PC-3 (cell line): ENCODE measurements around the gene CHKA. TPM values are rescaled to one million over a fixed set of nuclear protein-coding genes. Genes with fewer than 3 reads are reported as not detected.

Experiments used
- ATAC-seq: fragments of 200-7000 bp; cut with Tn5 transposase; 2 replicates; pipeline ENCODE4 v1.9.1; 2020; ENCODE audit warnings: mild to moderate bottlenecking, moderate library complexity
- BruUV-seq: library from RNA; stranded (reverse); fragments of 400-500 nt; replicated peaks from 2 replicates; lab custom pipeline; 2021; lab: Mats Ljungman, UMichigan
- CTCF ChIA-PET: fragments of 300-600 bp; sonication (Branson Sonifier 250); formaldehyde crosslinking; loops from one replicate; lab custom pipeline; 2022; ENCODE audit warnings: antibody characterized with exemption; lab: Charles Lee
- POLR2A ChIA-PET: fragments of 300-600 bp; sonication (Branson Sonifier 250); formaldehyde crosslinking; loops from one replicate; lab custom pipeline; 2022; ENCODE audit warnings: antibody characterized with exemption; ENCODE audit not compliant: unreplicated experiment; lab: Charles Lee
- DNase-seq: peaks from one replicate; pipeline ENCODE4 v3.0.0-alpha.2; 2015
- H2AFZ ChIP-seq: fragments of 300-600 bp; sonication (generic); 2 replicates; pipeline ENCODE4 v1.6.0; 2016; ENCODE audit warnings: antibody characterized with exemption, low read length
- H3F3A ChIP-seq: fragments of 300-600 bp; sonication (generic); one replicate; pipeline ENCODE4 v1.6.0; 2017; ENCODE audit warnings: antibody characterized with exemption, low read length, control low read depth, mild to moderate bottlenecking; ENCODE audit not compliant: unreplicated experiment
- H3K27ac ChIP-seq: fragments of 300-600 bp; sonication (generic); 2 replicates; pipeline ENCODE4 v1.5.1; 2016; ENCODE audit warnings: mild to moderate bottlenecking, low read length
- H3K27me3 ChIP-seq: fragments of 300-600 bp; sonication (generic); 2 replicates; pipeline ENCODE4 v1.6.1; 2016; ENCODE audit warnings: low read length, mixed read lengths
- H3K36me3 ChIP-seq: fragments of 300-600 bp; sonication (generic); 2 replicates; pipeline ENCODE4 v1.6.1; 2016; ENCODE audit warnings: low read depth, mixed run types, low read length, mixed read lengths
- H3K4me1 ChIP-seq: fragments of 300-600 bp; sonication (generic); 2 replicates; pipeline ENCODE4 v1.5.1; 2016; ENCODE audit warnings: low read length; ENCODE audit not compliant: insufficient read depth
- H3K4me2 ChIP-seq: fragments of 300-600 bp; sonication (generic); 2 replicates; pipeline ENCODE4 v1.6.0; 2016; ENCODE audit warnings: low read length
- H3K4me3 ChIP-seq: fragments of 300-600 bp; sonication (generic); 2 replicates; pipeline ENCODE4 v1.5.1; 2016; ENCODE audit warnings: mild to moderate bottlenecking, low read length, mixed read lengths
- H3K79me2 ChIP-seq: fragments of 300-600 bp; sonication (generic); 2 replicates; pipeline ENCODE4 v1.6.1; 2017; ENCODE audit warnings: low read length, mixed read lengths
- H3K9ac ChIP-seq: fragments of 300-600 bp; sonication (generic); 2 replicates; pipeline ENCODE4 v1.6.0; 2016; ENCODE audit warnings: mild to moderate bottlenecking, low read length
- H3K9me2 ChIP-seq: fragments of 300-600 bp; sonication (generic); replicated peaks from 2 replicates; pipeline ENCODE4 v1.6.1; 2016; ENCODE audit warnings: mixed run types, low read length, mixed read lengths
- H3K9me3 ChIP-seq: fragments of 300-600 bp; sonication (generic); 2 replicates; pipeline ENCODE4 v1.6.1; 2016; ENCODE audit warnings: low read length, mixed read lengths
- H4K20me1 ChIP-seq: fragments of 300-600 bp; sonication (generic); 2 replicates; pipeline ENCODE4 v1.6.1; 2016; ENCODE audit warnings: low read length, mixed read lengths
- EZH2 ChIP-seq: fragments of 300-600 bp; sonication (generic); IDR thresholded peaks from one replicate; pipeline ENCODE4 v1.6.1; 2017; ENCODE audit warnings: antibody characterized with exemption, mild to moderate bottlenecking, low read length; ENCODE audit not compliant: unreplicated experiment
- EZH2phosphoT487 ChIP-seq: fragments of 300-600 bp; sonication (generic); IDR thresholded peaks from 2 replicates; pipeline ENCODE4 v1.6.1; 2018; ENCODE audit warnings: mild to moderate bottlenecking, antibody characterized with exemption, low read length, borderline replicate concordance
- intact Hi-C: fragments of 100-400 bp; cut with micrococcal nuclease; formaldehyde crosslinking; loops from 2 replicates; pipeline ENCODE4 v1.9.0; 2023
- total RNA-seq: library from RNA; depleted of rRNA; stranded (reverse); fragments of >200 nt; gene quantifications from 2 replicates; pipeline ENCODE4 v1.2.3, GENCODE V29; 2014
- TF ChIP-seq, protein P1 (sequence below): fragments of 300-600 bp; sonication (generic); conservative IDR thresholded peaks from 2 replicates; pipeline ENCODE4 v1.5.1; 2017; ENCODE audit warnings: antibody characterized with exemption, low read depth, mild to moderate bottlenecking, low read length

CHKA gene
- total RNA-seq, 1 experiment from 2014 or later, result 57.5 TPM

DNA sequence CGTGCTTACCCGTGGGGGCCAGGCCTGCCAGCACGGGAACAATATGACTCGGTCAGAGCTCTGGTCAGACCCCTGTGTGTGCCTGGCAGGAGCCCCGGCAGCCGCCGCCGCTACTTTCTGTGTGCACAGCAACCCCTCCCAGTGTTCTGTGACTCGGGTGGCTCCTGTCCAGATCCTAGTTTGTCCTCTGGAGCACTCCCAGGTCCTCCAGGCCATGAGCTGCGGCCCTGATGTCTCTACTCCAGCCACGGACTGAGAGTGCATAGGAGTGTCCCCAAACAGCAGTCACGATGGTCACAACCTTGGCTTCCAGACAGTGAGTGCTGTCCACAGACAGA lies 87.5 kb downstream of the CHKA start:
- H3K4me1 ChIP-seq, result peaks cover 35% of the 10 kb centered on the region

DNA sequence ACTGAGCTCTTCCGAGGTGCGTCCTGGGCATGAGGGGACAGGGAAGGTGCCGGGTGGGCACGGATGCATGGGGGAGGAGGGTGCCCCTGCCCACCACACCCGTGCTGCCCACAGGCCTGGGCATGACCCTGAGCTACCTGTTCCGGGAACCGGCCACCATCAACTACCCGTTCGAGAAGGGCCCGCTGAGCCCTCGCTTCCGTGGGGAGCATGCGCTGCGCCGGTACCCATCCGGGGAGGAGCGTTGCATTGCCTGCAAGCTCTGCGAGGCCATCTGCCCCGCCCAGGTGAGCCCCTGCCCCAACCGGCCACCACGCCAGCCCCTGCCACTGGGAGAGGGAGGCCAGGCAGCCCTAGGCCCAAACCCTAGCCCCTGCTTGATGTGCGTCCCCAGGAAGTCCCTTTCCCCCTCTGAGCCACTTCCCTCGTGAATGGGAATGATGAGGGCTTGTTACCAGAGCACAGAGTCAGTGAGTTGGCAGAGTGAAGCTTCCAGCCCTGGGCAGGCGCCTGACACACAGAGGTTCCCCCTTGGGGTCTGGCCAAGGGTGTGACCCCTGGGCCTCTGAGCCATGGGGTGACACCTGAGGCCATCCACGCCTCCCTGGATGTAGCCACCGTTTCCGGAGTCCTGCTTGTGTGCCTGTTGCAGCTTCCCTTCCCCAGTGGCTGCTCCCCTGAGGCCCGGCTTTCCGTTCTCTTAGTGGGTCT lies 88.0 kb downstream of the CHKA start:
- no peak overlapping the region for H3K4me3 ChIP-seq
- no peak overlapping the region for H2AFZ ChIP-seq
- H3K27me3 ChIP-seq, result no peaks in the 10 kb centered on the region
- TF ChIP-seq EZH2phosphoT487 (no peak), EZH2 (no peak)
- TF ChIP-seq, protein P1, sequence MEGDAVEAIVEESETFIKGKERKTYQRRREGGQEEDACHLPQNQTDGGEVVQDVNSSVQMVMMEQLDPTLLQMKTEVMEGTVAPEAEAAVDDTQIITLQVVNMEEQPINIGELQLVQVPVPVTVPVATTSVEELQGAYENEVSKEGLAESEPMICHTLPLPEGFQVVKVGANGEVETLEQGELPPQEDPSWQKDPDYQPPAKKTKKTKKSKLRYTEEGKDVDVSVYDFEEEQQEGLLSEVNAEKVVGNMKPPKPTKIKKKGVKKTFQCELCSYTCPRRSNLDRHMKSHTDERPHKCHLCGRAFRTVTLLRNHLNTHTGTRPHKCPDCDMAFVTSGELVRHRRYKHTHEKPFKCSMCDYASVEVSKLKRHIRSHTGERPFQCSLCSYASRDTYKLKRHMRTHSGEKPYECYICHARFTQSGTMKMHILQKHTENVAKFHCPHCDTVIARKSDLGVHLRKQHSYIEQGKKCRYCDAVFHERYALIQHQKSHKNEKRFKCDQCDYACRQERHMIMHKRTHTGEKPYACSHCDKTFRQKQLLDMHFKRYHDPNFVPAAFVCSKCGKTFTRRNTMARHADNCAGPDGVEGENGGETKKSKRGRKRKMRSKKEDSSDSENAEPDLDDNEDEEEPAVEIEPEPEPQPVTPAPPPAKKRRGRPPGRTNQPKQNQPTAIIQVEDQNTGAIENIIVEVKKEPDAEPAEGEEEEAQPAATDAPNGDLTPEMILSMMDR, result no peak
- BruUV-seq, result no TSS peak
- ChIA-PET POLR2A (no interaction called here), CTCF (no interaction called here)
- no peaks in the 10 kb centered on the region for H3K9me2 ChIP-seq
- no peak overlapping the region for H3K4me2 ChIP-seq
- no peak overlapping the region for H3K9ac ChIP-seq
- peaks cover 8% of the 10 kb centered on the region for H3F3A ChIP-seq
- no peaks in the 10 kb centered on the region for H3K9me3 ChIP-seq
- peaks cover 11% of the 10 kb centered on the region for H3K36me3 ChIP-seq
- ATAC-seq (no peak), DNase-seq (no peak)
- intact Hi-C loops, result no loop called here
- no peak overlapping the region for H3K27ac ChIP-seq
- H3K4me1 ChIP-seq, result peaks cover 35% of the 10 kb centered on the region
- H3K79me2 ChIP-seq, result peaks cover 44% of the 10 kb centered on the region
- no peaks in the 10 kb centered on the region for H4K20me1 ChIP-seq

More for the DNA sequence above, 87.5 kb downstream of the CHKA start:
- Histone ChIP-seq H3K4me3 (no peak overlapping the region), H3K9me3 (no peaks in the 10 kb centered on the region), H3K9me2 (no peaks in the 10 kb centered on the region), H3K36me3 (peaks cover 11% of the 10 kb centered on the region), H3K9ac (no peak overlapping the region), H2AFZ (no peak overlapping the region), H3K4me2 (no peak overlapping the region), H3K27me3 (no peaks in the 10 kb centered on the region), H3F3A (peaks cover 8% of the 10 kb centered on the region), H3K79me2 (peaks cover 48% of the 10 kb centered on the region), H3K27ac (no peak overlapping the region), H4K20me1 (no peaks in the 10 kb centered on the region)
- ChIA-PET CTCF (no interaction called here), POLR2A (no interaction called here)
- TF ChIP-seq EZH2 (no peak), EZH2phosphoT487 (no peak)
- TF ChIP-seq, protein P1, result no peak
- BruUV-seq, result no TSS peak
- intact Hi-C loops, result no loop called here
- DNase-seq, result no peak
- no peak for ATAC-seq

DNA sequence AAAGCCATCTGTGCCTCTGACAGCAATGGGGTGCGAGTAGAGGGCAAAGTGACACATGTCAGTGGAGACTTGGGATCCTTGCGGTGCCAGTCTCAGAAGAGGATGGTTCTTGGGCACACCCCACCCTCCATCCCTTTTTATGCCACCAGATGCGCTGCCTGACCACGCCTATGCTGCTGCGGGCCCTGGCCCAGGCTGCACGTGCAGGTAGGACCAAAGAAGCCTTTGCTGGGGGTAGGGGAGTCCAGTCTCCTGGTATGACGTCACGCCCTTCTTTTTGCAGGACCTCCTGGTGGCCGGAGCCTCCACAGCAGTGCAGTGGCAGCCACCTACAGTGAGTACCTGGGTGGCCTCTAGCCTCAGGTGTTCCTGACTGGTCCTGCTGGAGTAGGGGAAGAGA lies 89.2 kb downstream of the CHKA start:
- H3K27me3 ChIP-seq, result no peaks in the 10 kb centered on the region
- POLR2A ChIA-PET, result no interaction called here
- DNase-seq (no peak), ATAC-seq (no peak)
- TF ChIP-seq, protein P1, result no peak
- TF ChIP-seq EZH2 (no peak), EZH2phosphoT487 (no peak)
- H3K27ac ChIP-seq, result no peak overlapping the region
- no peak overlapping the region for H2AFZ ChIP-seq
- H3K9me2 ChIP-seq, result no peaks in the 10 kb centered on the region
- peaks cover 51% of the 10 kb centered on the region for H3K79me2 ChIP-seq
- H3K4me3 ChIP-seq, result peak overlapping the region; percentile 91; the same call in 1 of the 2 replicates
- H3K9ac ChIP-seq, result peak overlapping the region; percentile 96
- intact Hi-C loops, result no loop called here
- peaks cover 11% of the 10 kb centered on the region for H3K36me3 ChIP-seq
- BruUV-seq, result no TSS peak
- H3F3A ChIP-seq, result peaks cover 8% of the 10 kb centered on the region
- H3K4me2 ChIP-seq, result peak overlapping the region; percentile 96
- no peaks in the 10 kb centered on the region for H4K20me1 ChIP-seq
- H3K9me3 ChIP-seq, result no peaks in the 10 kb centered on the region
- CTCF ChIA-PET, result no interaction called here
- peaks cover 44% of the 10 kb centered on the region for H3K4me1 ChIP-seq
